GM18873 (cell line): ENCODE data around the gene RPS15A.
"Not testable (repeated sequence)": the region's sequence is repeated elsewhere in the genome, so short reads cannot be mapped to it uniquely, and the experiment has no call there.

Experiments used
- ATAC-seq: cut with Tn5 transposase; IDR thresholded peaks from one replicate; pipeline ENCODE4 v1.9.1; 2021; ENCODE audit warnings: mild to moderate bottlenecking, moderate library complexity, moderate number of reproducible peaks; ENCODE audit not compliant: unreplicated experiment, low FRiP score

The RPS15A gene

GRCh38 chr16:18799500-18799899 is 9.4 kb upstream of the RPS15A start:
- no peak for ATAC-seq

DNA sequence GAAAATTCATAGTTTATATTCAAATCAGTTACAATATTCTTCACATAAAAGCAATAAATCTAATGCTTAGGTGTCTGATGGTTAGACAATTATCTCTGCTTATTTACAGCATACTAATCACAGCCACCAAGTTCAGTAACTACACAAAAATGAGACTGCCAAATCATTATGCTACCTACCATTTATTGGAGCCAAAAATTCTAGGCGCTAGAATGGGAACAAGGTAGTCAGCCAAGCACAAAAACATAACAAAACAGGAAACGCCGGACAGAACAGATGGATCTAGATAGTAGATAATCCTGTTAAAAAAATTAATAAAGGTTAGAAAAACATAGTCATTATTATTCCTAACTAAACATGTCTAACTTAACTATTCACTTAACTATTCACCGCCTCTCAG is 7.6 kb upstream of the RPS15A start:
- ATAC-seq, result no peak

DNA sequence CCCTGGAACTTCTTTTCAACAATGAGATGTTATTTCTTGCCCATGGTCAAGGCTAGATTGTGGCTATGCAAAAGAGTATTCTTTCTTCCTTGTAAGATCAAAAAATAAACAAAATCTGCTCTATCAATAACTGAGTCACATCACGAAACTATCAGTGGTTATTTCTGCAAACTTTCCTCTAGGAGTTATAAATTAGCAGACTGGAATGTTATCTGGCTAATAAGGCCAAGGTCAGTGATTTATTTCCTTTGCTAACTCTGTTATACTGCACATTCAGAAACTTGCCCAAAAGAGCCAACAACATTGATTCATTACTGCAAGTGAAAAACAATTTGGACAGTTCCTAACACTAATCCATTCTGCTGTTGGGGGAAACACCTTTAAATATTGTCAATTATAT is 6.2 kb upstream of the RPS15A start:
- no peak for ATAC-seq

DNA sequence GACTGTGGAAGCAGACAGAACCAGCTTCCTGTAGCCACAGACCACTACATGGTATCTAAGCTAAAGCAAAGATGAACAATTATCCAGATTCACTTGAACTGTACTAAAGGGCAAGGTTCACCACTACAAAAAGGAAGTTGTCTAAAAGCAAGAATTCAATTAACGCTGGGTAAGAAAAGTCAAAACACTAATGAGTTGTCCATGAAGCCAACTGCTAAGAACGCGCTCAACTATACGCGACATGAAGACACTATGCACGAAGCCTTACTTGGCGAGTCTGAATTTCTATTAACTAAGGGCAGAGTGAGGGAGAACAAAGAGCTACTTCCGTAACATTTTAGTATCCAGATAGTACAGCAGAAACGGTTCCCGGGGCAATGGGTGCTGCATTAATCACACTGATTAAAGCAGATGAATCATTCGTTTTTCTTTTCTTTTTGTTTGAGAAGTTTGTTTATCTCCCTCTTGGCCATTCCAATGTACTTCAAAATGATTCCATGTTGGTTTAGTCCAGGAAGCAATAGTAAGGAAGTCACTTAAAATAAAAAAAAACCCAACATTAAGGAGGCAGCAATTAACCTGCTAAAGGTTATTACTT is 2.8 kb upstream of the RPS15A start:
- ATAC-seq, result no peak

DNA sequence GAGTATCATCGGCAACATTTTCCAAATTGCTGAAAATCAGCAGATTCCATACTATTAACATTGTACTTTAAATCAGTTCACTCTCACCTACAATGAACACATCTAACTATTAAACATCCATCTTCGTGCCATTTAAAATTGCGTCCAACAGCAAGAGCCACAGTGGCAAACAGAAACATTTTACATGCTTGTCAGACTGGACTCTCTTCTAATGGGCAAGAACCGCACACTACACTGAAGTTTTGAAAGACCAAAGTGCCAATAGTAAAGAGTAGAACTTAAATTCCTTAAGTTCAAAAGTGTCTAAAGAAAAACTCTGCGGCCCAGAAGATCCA is 652 bp downstream of the RPS15A start:
- no peak for ATAC-seq

GRCh38 chr16:18788828-18789514 is 1.2 kb downstream of the RPS15A start:
- ATAC-seq, result no peak

GRCh38 chr16:18784917-18785623 is 5.1 kb downstream of the RPS15A start:
- no peak for ATAC-seq

DNA sequence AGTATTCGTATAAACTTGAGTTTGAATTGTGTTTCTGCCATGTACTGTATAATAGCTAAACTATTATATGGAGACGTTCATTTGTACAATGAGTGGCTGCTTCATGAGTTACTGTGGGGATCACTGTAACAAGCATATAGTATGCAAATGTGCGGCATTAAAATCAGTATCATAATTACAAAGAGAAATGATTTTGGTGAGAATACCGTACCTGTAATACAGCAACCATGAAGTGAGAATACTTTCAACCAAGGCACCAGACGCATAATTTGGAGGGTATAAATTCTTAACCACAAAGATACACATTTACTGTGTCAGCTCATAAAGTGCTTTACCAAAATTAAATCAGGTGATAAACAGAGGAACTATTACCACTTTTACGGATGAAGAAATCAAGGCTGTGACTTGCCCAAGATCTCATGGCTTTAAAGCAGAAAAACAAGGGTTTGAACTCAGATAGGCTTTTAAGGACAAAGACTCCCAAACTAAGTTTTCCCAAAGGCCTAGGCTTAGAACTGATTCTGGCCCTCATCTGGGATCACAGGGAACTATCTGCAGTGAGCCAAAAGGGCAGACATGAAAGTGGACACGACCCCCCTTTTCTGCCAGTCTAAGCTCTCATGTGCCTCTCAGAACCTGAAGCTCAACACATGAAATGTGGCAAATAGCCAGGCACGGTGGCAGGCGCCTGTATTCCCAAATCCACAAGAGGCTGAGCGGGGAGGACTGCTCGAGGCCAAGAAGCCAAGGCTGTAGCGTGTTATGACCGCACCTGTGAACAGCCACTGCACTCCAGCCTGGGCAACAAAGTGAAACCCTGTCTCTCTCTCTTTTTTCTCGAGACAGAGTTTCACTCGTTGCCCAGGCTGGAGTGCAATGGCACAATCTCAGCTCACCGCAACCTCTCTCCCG is 6.4 kb downstream of the RPS15A start:
- ATAC-seq, result no peak

GRCh38 chr16:18782697-18783429 is 7.3 kb downstream of the RPS15A start:
- no peak for ATAC-seq

- not testable (repeated sequence) for ATAC-seq
These were observed 8.9 kb downstream of the RPS15A start for GRCh38 chr16:18781232-18781631.

DNA sequence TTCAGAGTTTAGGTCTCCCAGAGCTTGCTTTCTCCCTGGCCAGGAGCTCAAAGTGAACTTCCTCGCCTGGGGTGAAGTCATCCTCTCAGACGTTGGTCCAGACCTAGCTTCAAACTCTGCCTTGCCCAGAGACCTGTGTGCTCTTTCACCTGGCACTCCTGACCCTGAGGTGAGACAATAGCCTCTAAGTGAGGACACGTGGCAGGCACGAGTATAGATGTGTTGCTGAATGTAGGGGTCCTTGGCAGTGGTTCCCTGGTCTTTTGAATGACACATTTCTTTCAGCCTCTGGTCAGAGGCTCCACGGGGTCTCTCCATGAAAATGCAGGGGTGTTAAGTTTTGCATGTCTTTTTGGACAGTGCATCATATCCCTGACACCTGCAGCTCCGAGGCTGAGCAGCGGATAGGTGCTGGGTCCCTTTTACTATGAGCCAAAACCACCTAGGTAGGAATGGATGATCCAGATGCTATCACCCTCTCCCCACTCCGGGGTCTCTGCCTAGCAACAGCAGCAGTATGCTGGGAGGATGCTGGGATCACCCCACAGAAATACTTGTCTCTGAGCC is 9.6 kb downstream of the RPS15A start:
- ATAC-seq, result not testable (repeated sequence)

DNA sequence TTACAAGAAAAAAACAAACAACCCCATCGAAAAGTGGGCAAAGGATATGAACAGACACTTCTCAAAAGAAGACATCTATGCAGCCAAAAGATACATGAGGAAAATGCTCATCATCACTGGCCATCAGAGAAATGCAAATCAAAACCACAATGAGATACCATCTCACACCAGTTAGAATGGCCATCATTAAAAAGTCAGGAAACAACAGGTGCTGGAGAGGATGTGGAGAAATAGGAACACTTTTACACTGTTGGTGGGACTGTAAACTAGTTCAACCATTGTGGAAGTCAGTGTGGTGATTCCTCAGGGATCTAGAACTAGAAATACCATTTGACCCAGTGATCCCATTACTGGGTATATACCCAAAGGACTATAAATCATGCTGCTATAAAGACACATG is 12.5 kb downstream of the RPS15A start:
- not testable (repeated sequence) for ATAC-seq

- not testable (repeated sequence) for ATAC-seq
These were observed 13.8 kb downstream of the RPS15A start for GRCh38 chr16:18776334-18776733.

DNA sequence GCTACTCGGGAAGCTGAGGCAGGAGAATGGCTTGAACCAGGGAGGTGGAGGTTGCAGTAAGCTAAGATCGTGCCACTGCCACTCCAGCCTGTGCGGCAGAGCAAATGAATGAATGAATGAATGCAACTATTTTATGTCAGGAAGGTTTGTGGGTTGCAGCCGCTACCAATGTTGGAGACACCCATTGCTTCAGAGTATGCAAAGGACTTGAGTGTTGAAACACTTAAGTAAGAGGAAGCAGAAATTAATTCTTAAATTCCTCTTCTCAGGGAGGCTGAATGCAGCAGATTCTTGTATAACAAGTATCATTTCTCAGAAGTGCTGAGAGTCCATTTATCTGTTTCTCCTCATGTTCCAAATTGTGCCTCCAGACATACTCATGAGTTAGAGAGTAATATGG is 15.5 kb downstream of the RPS15A start:
- not testable (repeated sequence) for ATAC-seq

GRCh38 chr16:18772171-18772570 is 18.0 kb downstream of the RPS15A start:
- not testable (repeated sequence) for ATAC-seq

- ATAC-seq, result not testable (repeated sequence)
These were observed 19.7 kb downstream of the RPS15A start for GRCh38 chr16:18770336-18770962.

DNA sequence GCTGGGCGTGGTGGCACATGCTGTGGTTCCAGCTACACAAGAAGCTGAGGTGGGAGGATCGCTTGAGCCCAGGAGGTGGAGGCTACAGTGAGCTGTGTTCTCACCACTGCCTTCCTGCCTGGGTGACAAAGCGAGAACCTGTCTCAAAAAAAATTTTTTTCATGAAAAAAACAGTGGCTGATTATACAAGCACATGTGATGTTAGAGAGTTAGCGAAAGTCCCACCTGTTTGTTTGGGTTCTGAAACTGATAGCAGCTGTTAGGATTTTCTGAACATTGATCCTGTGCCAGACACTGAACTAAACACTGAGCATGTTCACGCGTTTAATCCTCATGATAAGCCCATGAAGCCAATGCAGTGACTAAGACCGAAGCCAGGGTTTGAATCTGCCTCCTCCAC is 22.9 kb downstream of the RPS15A start:
- peak; percentile 50 for ATAC-seq

DNA sequence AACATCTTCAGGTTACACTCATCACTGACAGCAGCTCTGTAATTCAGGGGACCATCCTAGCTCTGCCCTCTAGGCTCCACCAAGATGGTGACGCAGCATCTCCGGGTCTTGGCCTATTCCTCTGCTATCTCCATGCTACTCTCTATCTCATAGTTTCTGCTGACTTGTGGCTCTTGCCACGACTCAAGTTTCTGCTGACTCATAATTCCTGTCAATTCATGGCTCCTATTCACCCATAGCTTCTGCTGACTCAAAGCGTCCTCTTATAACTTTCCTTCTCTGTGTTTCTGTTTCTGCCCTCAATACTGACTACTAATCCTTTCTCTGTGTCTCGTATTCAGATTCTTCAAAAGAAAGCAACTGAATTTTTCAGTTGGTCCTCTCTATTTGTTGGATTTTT is 27.4 kb downstream of the RPS15A start:
- not testable (repeated sequence) for ATAC-seq
